ENCODE data around the gene CSTPP1. TPM values are rescaled to one million over a fixed set of nuclear protein-coding genes. Genes with fewer than 3 reads are reported as not detected.

CSTPP1 gene
- total RNA-seq, 1 experiment from 2014 or later = 88.3 TPM

DNA sequence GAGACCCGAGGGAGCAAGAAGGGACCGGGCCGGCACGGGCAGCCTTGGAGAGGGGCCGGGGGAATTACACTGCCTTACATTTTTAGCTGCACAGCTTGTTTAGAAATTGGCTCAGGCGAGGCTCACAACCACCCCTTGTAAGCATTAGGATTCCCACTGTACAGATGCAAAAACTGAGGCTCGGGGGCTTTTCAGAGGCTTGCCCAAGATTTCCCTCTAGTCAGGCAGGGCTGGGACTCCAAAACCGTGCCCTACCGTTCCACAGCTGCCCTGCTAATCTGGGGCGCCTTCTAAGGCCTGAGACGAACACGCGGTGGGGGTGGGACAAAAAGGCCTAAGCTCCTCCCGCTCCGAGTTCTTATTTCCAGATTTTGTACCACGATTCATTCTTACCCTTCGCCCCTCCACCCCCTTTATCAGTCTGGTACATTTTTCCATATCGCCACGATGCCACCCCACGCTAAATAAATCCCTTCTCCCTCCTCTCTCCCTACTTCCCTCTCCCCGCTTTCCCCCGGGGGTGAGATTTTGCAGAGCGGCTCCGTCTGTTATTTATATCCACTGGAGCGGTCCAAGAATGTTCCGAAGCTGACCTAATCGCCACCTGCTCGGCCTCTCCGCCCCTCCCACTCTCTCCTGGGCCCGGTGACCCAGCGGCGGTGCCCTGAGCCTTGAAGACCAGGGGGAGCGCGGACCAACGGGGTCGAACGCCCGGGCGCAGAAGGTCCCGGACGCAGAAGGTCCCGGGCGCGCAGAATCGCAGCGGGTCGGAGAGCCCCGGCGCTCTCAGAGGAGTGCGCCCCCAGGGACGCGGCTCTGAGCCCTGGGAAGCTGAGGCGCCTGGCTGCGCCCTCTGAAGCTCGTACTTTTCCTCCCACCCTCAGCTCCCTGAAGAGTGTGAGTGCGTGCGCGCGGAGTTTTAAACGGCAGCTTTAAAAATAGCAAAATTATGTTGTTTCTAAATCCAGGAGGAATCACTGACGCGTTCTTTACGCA lies 250.4 kb downstream of the CSTPP1 start:
- Histone ChIP-seq H4K20me1 (ENCODE audit: insufficient read depth) (peaks cover 18% of the 10 kb centered on the region), H3K9me2 (ENCODE audit: insufficient read depth) (no peaks in the 10 kb centered on the region), H3K9me3 (ENCODE audit: insufficient read depth, low read depth) (no peaks in the 10 kb centered on the region), H3K36me3 (ENCODE audit: low read depth) (peaks cover 8% of the 10 kb centered on the region; the same call in 1 of the 2 replicates), H3K4me3 (peak overlapping the region; percentile 77), H3F3A (ENCODE audit: insufficient read depth, low read depth) (peaks cover 43% of the 10 kb centered on the region), H3K27me3 (ENCODE audit: insufficient read depth, low read depth) (no peaks in the 10 kb centered on the region), H3K27ac (peak overlapping the region; percentile 84), H3K79me2 (ENCODE audit: low read depth) (peaks cover 38% of the 10 kb centered on the region), H2AFZ (peak overlapping the region; percentile 85), H3K4me2 (peak overlapping the region; percentile 98), H3K4me1 (replicated peaks; ENCODE audit: insufficient read depth) (peaks cover 63% of the 10 kb centered on the region)
- DNase-seq = peak; percentile 57 to 59
- ChIA-PET POLR2A (ENCODE audit: unreplicated experiment) (interaction anchor here (0.6 to 1.5 kb wide), 4 partner anchors 21 to 29 kb away, joined by 8 to 12 read pairs (median 8); partner anchors contain the start of gene DDB2), CTCF (interaction anchor here (0.6 to 0.7 kb wide), 2 partner anchors 168 to 366 kb away, joined by 3 to 11 read pairs; no protein-coding TSS in a partner anchor)
- intact Hi-C loops (cut with micrococcal nuclease; ENCODE audit: unreplicated experiment) = no loop called here
- TF ChIP-seq, protein P1, sequence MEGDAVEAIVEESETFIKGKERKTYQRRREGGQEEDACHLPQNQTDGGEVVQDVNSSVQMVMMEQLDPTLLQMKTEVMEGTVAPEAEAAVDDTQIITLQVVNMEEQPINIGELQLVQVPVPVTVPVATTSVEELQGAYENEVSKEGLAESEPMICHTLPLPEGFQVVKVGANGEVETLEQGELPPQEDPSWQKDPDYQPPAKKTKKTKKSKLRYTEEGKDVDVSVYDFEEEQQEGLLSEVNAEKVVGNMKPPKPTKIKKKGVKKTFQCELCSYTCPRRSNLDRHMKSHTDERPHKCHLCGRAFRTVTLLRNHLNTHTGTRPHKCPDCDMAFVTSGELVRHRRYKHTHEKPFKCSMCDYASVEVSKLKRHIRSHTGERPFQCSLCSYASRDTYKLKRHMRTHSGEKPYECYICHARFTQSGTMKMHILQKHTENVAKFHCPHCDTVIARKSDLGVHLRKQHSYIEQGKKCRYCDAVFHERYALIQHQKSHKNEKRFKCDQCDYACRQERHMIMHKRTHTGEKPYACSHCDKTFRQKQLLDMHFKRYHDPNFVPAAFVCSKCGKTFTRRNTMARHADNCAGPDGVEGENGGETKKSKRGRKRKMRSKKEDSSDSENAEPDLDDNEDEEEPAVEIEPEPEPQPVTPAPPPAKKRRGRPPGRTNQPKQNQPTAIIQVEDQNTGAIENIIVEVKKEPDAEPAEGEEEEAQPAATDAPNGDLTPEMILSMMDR (conservative IDR thresholded peaks at IDR 0.05) = no peak
- no peak for TF ChIP-seq EZH2 (IDR thresholded peaks at IDR 0.05; ENCODE audit: low read depth)
- TSS peak; percentile 63 for BruUV-seq (replicated peaks)

DNA sequence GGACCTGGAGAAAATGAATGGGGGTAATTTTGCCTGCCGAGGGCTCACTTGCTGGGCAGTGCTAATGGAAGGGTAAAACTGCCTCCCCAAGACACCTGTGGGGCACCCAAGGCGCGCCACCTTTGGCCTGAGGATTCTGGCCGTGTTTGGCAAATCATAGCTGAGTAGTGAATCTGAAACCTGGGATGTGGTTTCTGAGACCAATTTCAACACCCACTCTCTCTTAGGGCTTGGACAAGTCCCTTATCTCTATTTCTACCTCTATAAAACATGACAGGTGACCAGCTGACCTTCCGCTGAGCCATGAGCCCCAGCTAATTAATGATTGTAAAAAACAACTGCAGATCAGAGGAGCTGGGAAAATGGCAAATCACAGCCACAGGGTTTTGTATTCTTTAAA lies 251.2 kb downstream of the CSTPP1 start:
- Histone ChIP-seq H3K4me1 (replicated peaks; ENCODE audit: insufficient read depth) (peaks cover 71% of the 10 kb centered on the region), H3K27me3 (ENCODE audit: insufficient read depth, low read depth) (no peaks in the 10 kb centered on the region), H3K4me3 (peak overlapping the region; percentile 77), H3K9me2 (ENCODE audit: insufficient read depth) (no peaks in the 10 kb centered on the region), H2AFZ (peak overlapping the region; percentile 85), H3K4me2 (peak overlapping the region; percentile 98), H3K36me3 (ENCODE audit: low read depth) (peaks cover 3% of the 10 kb centered on the region; the same call in 1 of the 2 replicates), H3F3A (ENCODE audit: insufficient read depth, low read depth) (peaks cover 48% of the 10 kb centered on the region), H3K27ac (peak overlapping the region; percentile 84), H3K9me3 (ENCODE audit: insufficient read depth, low read depth) (no peaks in the 10 kb centered on the region), H3K79me2 (ENCODE audit: low read depth) (peaks cover 32% of the 10 kb centered on the region), H4K20me1 (ENCODE audit: insufficient read depth) (peaks cover 14% of the 10 kb centered on the region)
- no peak for TF ChIP-seq EZH2 (IDR thresholded peaks at IDR 0.05; ENCODE audit: low read depth)
- TF ChIP-seq, protein P1 (conservative IDR thresholded peaks at IDR 0.05) = no peak
- DNase-seq = peak in 1 of 2 experiments; percentile 84
- no TSS peak for BruUV-seq (replicated peaks)
- POLR2A ChIA-PET (ENCODE audit: unreplicated experiment) = interaction anchor here (1.0 to 1.5 kb wide), 3 partner anchors 26 to 29 kb away, joined by 3 to 12 read pairs (median 8); partner anchors contain the start of gene DDB2
- CTCF ChIA-PET = interaction anchor here (0.7 kb wide), 1 partner anchor 167 kb away, joined by 3 read pairs; no protein-coding TSS in a partner anchor
- intact Hi-C loops (cut with micrococcal nuclease; ENCODE audit: unreplicated experiment) = no loop called here

DNA sequence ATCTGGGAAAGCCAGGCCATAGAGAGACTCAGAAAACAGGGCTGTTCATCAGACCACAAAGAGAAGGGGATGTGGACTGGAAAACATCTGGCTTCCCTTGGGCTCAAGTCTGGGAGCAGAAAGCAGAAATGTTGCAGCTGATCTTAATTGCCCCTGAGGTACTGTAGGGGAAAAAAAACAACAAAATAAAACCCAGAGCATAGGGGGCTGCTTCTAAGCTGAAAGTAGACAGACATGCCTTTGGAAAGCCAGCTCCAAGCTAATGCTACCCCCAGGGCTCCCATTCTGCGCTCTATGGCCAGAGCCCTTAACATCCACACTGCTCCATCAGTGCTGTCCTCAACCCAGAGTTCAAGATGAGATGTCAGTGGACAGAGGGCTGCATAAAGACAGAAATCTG lies 251.7 kb downstream of the CSTPP1 start:
- H3K9me3 ChIP-seq (ENCODE audit: insufficient read depth, low read depth) = no peaks in the 10 kb centered on the region
- H3K9me2 ChIP-seq (ENCODE audit: insufficient read depth) = no peaks in the 10 kb centered on the region
- intact Hi-C loops (cut with micrococcal nuclease; ENCODE audit: unreplicated experiment) = no loop called here
- TF ChIP-seq EZH2 (IDR thresholded peaks at IDR 0.05; ENCODE audit: low read depth) = no peak
- TF ChIP-seq, protein P1 (conservative IDR thresholded peaks at IDR 0.05) = no peak
- peak overlapping the region; percentile 98 for H3K4me2 ChIP-seq
- CTCF ChIA-PET = no interaction called here
- peaks cover 28% of the 10 kb centered on the region for H3K79me2 ChIP-seq (ENCODE audit: low read depth)
- BruUV-seq (replicated peaks) = no TSS peak
- peaks cover 76% of the 10 kb centered on the region for H3K4me1 ChIP-seq (replicated peaks; ENCODE audit: insufficient read depth)
- H4K20me1 ChIP-seq (ENCODE audit: insufficient read depth) = peaks cover 14% of the 10 kb centered on the region
- H3K4me3 ChIP-seq = peak overlapping the region; percentile 77; the same call in 1 of the 2 replicates
- peaks cover 54% of the 10 kb centered on the region for H3F3A ChIP-seq (ENCODE audit: insufficient read depth, low read depth)
- no peaks in the 10 kb centered on the region for H3K27me3 ChIP-seq (ENCODE audit: insufficient read depth, low read depth)
- no peak for DNase-seq
- peak overlapping the region; percentile 84 for H3K27ac ChIP-seq
- no peak overlapping the region for H2AFZ ChIP-seq
- peaks cover 3% of the 10 kb centered on the region; the same call in 1 of the 2 replicates for H3K36me3 ChIP-seq (ENCODE audit: low read depth)
- POLR2A ChIA-PET (ENCODE audit: unreplicated experiment) = interaction anchor here (0.8 to 1.0 kb wide), 2 partner anchors 26 to 32 kb away, joined by 3 read pairs; no protein-coding TSS in a partner anchor
